HEK293 (cell line): ENCODE data around the gene TMEM150B.

Experiments
- CTCF ChIA-PET: fragments of 350-600 bp; formaldehyde crosslinking; extraction: SDS; loops from one replicate; lab custom pipeline; 2021; ENCODE audit warnings: antibody characterized with exemption; lab: Yijun Ruan, JAX
- POLR2A ChIA-PET: fragments of 300-600 bp; formaldehyde crosslinking; extraction: SDS; loops from one replicate; lab custom pipeline; 2020; ENCODE audit warnings: antibody characterized with exemption, inconsistent platforms; lab: Yijun Ruan, JAX
- H3K27ac ChIP-seq: fragments of 200-500 bp; sonication (Bioruptor generic); 2 replicates; pipeline ENCODE4 v1.5.1; 2014; ENCODE audit warnings: low read depth, low read length, control low read depth, inconsistent platforms; ENCODE audit errors: extremely low read depth
- H3K36me3 ChIP-seq, 2 experiments: fragments of 200-500 bp in 1 of 2; sonication (Bioruptor generic) in 1 of 2; 1 replicate in 1 of 2; 2 replicates in 1 of 2; pipeline ENCODE4 v1.5.1; 2014 to 2017; ENCODE audit warnings: inconsistent platforms in 2 of 2, low read length in 2 of 2; ENCODE audit not compliant: control insufficient read depth in 2 of 2, insufficient read depth in 1 of 2
- H3K4me1 ChIP-seq: fragments of 200-500 bp; sonication (Bioruptor generic); 2 replicates; pipeline ENCODE4 v1.5.1; 2014; ENCODE audit warnings: mild to moderate bottlenecking, low read length, inconsistent platforms; ENCODE audit not compliant: control insufficient read depth, insufficient read depth
- H3K4me3 ChIP-seq: 2 replicates; pipeline ENCODE4 v1.5.1; 2011; ENCODE audit warnings: low read depth, mild to moderate bottlenecking, control low read depth, low read length, moderate library complexity
- H3K9me3 ChIP-seq: fragments of 200-500 bp; sonication (Bioruptor generic); 2 replicates; pipeline ENCODE4 v1.5.1; 2014; ENCODE audit warnings: low read depth, low read length, inconsistent platforms; ENCODE audit not compliant: control insufficient read depth, insufficient read depth
- CTCF ChIP-seq: fragments of 450-650 bp; formaldehyde crosslinking; IDR thresholded peaks from 2 replicates; pipeline ENCODE4 v1.5.1; 2016; ENCODE audit warnings: missing biosample characterization, missing genetic modification characterization
- EGR2 ChIP-seq: fragments of 450-650 bp; formaldehyde crosslinking; IDR thresholded peaks from 2 replicates; pipeline ENCODE4 v1.5.1; 2016; ENCODE audit warnings: low read depth, missing biosample characterization, missing genetic modification characterization
- GLIS2 ChIP-seq: fragments of 450-650 bp; formaldehyde crosslinking; IDR thresholded peaks from 2 replicates; pipeline ENCODE4 v1.5.1; 2016; ENCODE audit warnings: missing biosample characterization, missing genetic modification characterization
- KLF7 ChIP-seq: fragments of 450-650 bp; formaldehyde crosslinking; IDR thresholded peaks from 2 replicates; pipeline ENCODE4 v1.5.1; 2016; ENCODE audit warnings: missing biosample characterization, missing genetic modification characterization, borderline replicate concordance
- SP2 ChIP-seq: fragments of 450-650 bp; formaldehyde crosslinking; IDR thresholded peaks from 2 replicates; pipeline ENCODE4 v1.5.1; 2016; ENCODE audit warnings: missing biosample characterization, missing genetic modification characterization
- ZBTB20 ChIP-seq: fragments of 450-650 bp; formaldehyde crosslinking; IDR thresholded peaks from 2 replicates; pipeline ENCODE4 v1.5.1; 2016; ENCODE audit warnings: missing biosample characterization, missing genetic modification characterization
- ZBTB6 ChIP-seq: fragments of 450-650 bp; formaldehyde crosslinking; IDR thresholded peaks from 2 replicates; pipeline ENCODE4 v1.5.1; 2017; ENCODE audit warnings: missing biosample characterization, missing genetic modification characterization
- ZNF132 ChIP-seq: fragments of 450-650 bp; formaldehyde crosslinking; IDR thresholded peaks from 2 replicates; pipeline ENCODE4 v1.5.1; 2017; ENCODE audit warnings: missing biosample characterization, missing genetic modification characterization, borderline replicate concordance
- ZNF146 ChIP-seq: fragments of 450-650 bp; formaldehyde crosslinking; IDR thresholded peaks from 2 replicates; pipeline ENCODE4 v1.5.1; 2016; ENCODE audit warnings: missing biosample characterization, missing genetic modification characterization
- ZNF148 ChIP-seq: fragments of 450-650 bp; formaldehyde crosslinking; IDR thresholded peaks from 2 replicates; pipeline ENCODE4 v1.5.0; 2017; ENCODE audit warnings: missing biosample characterization, missing genetic modification characterization, borderline replicate concordance
- ZNF16 ChIP-seq: fragments of 450-650 bp; formaldehyde crosslinking; IDR thresholded peaks from 2 replicates; pipeline ENCODE4 v1.5.1; 2016; ENCODE audit warnings: low read depth, missing biosample characterization, missing genetic modification characterization
- ZNF391 ChIP-seq: fragments of 450-650 bp; formaldehyde crosslinking; IDR thresholded peaks from 2 replicates; pipeline ENCODE4 v1.5.1; 2016; ENCODE audit warnings: low read depth, missing biosample characterization, missing genetic modification characterization, borderline replicate concordance
- ZNF449 ChIP-seq: fragments of 450-650 bp; formaldehyde crosslinking; IDR thresholded peaks from 2 replicates; pipeline ENCODE4 v1.5.1; 2017; ENCODE audit warnings: missing biosample characterization, mild to moderate bottlenecking, missing genetic modification characterization, moderate library complexity
- ZNF600 ChIP-seq: fragments of 450-650 bp; formaldehyde crosslinking; IDR thresholded peaks from 2 replicates; pipeline ENCODE4 v1.5.1; 2016; ENCODE audit warnings: missing biosample characterization, missing genetic modification characterization
- ZNF621 ChIP-seq: fragments of 450-650 bp; formaldehyde crosslinking; IDR thresholded peaks from 2 replicates; pipeline ENCODE4 v1.5.1; 2017; ENCODE audit warnings: missing biosample characterization, missing genetic modification characterization
- ZNF660 ChIP-seq: fragments of 450-650 bp; IDR thresholded peaks from 2 replicates; pipeline ENCODE4 v1.5.1; 2018; ENCODE audit warnings: missing biosample characterization, mild to moderate bottlenecking, missing genetic modification characterization
- ZNF76 ChIP-seq: fragments of 450-650 bp; formaldehyde crosslinking; IDR thresholded peaks from 2 replicates; pipeline ENCODE4; 2016; ENCODE audit warnings: low read depth, missing biosample characterization, missing genetic modification characterization, borderline replicate concordance
- TF ChIP-seq, protein P1 (sequence below): fragments of 450-650 bp; IDR thresholded peaks from 2 replicates; pipeline ENCODE4 v1.5.1; 2018; ENCODE audit warnings: missing biosample characterization, missing genetic modification characterization

TMEM150B gene

DNA sequence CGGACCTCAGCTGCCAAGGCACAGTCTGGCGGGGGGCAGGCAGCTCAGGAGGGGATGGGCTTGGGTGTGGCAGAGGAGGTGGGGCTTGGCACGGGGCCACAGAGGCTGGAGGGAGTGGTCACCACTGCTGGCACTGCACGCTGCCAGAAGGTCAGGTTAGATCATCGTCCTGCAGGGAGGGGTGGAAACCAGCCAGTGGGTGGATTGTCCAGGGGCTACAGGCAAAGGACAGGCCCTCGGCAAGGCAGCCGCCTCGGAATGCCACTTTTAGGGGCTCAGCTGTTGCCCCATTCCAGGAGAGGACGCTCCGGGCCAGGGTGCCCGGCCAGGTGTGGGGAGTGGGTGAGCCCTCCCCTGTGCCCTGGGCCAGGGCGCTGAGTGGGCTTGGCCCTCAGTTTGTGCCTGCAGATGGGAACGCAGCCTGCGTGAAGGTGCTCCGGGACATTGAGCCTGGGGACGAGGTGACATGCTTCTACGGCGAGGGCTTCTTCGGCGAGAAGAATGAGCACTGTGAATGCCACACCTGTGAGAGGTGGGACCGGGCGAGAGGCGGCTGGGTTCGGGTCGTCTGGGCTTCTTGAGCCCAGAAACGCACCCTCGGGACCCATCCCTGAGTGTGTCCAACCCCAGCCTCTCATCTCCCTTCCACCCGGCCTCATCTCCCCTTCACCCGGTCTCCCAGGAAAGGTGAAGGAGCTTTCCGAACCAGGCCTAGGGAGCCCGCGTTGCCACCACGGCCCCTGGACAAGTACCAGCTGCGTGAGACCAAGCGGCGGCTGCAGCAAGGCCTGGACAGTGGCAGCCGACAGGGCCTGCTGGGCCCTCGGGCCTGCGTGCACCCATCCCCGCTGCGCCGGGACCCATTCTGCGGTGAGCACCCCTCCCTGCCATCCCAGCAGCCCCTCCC is 20.9 kb upstream of the TMEM150B start (continued):
- TF ChIP-seq EGR2 (tag by site-specific recombination) = 0 out of 2 replicates have a peak, but pooled peaks have one; percentile 14
- TF ChIP-seq ZNF148 (tag by site-specific recombination) = no peak
- TF ChIP-seq ZNF600 (tag by site-specific recombination) = no peak
- no peak for TF ChIP-seq ZBTB6 (tag by site-specific recombination)
- no peak for TF ChIP-seq ZNF16 (tag by site-specific recombination)
- TF ChIP-seq KLF7 (tag by site-specific recombination) = no peak
- TF ChIP-seq ZNF146 (tag by site-specific recombination) = no peak
- TF ChIP-seq ZNF660 (tag by site-specific recombination) = no peak
- no peak for TF ChIP-seq ZNF76
- TF ChIP-seq CTCF (tag by site-specific recombination) = no peak

DNA sequence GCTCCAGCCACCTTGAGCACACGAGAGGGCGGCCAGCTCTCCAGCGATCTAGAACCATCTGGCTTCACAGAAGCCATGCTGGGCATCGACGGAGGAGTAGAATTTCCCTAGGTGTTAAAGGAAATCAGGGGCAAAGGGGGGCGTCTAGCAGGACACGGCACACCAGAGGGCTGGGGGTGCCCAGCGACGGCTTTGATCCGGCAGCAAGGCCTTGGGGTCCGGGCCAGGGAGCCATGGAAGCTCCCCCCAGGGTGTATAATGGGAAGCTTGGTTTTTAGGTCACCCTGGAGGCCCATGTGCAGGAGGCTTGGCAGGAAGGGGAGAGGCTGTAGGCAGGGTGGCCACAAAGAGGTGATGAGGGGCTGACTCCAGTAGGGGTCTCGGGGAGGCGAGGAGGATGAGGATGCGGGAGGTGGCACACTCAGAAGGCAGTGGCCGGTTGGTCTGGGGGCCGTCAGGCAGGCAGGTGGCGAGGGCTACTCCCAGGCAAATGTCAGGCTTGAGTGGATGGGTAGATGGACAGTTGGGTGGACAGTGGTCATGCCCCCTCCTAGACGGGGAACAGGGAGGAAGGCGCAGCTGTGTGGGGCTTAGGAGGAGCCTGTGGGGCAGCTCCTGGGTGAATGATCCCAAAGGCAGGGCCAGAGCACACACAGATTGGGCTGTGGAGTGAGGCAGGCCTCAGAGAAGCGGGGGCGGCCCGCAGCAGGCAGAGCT is 20.1 kb upstream of the TMEM150B start:
- POLR2A ChIA-PET = interaction anchor here (0.6 to 1.7 kb wide), 5 partner anchors 10 to 63 kb away, joined by 3 to 5 read pairs (median 4); partner anchors contain the start of gene UBE2S

More for the DNA sequence above, 20.1 kb upstream of the TMEM150B start:
- TF ChIP-seq ZNF621 (tag by site-specific recombination) (no peak), ZBTB20 (no peak; the same call in 1 of the 2 replicates), ZNF132 (tag by site-specific recombination) (no peak), ZNF391 (tag by site-specific recombination) (no peak), ZNF449 (no peak), SP2 (tag by site-specific recombination) (peak; percentile 28; the same call in 1 of the 2 replicates), GLIS2 (tag by site-specific recombination) (peak; percentile 75)
- TF ChIP-seq, protein P1, sequence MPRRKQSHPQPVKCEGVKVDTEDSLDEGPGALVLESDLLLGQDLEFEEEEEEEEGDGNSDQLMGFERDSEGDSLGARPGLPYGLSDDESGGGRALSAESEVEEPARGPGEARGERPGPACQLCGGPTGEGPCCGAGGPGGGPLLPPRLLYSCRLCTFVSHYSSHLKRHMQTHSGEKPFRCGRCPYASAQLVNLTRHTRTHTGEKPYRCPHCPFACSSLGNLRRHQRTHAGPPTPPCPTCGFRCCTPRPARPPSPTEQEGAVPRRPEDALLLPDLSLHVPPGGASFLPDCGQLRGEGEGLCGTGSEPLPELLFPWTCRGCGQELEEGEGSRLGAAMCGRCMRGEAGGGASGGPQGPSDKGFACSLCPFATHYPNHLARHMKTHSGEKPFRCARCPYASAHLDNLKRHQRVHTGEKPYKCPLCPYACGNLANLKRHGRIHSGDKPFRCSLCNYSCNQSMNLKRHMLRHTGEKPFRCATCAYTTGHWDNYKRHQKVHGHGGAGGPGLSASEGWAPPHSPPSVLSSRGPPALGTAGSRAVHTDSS (tag by site-specific recombination) = no peak
- Histone ChIP-seq H3K9me3 (no peaks in the 10 kb centered on the region), H3K36me3 (peaks cover 3 to 59% of the 10 kb centered on the region in 2 experiments), H3K27ac (no peak overlapping the region), H3K4me3 (no peak overlapping the region), H3K4me1 (peaks cover 11% of the 10 kb centered on the region)
- CTCF ChIA-PET = interaction anchor here (1.0 to 1.6 kb wide), 4 partner anchors 14 to 279 kb away, joined by 3 to 5 read pairs (median 4); partner anchors contain the start of gene ZNF784
